ENCODE results near the gene MSRB1.

MSRB1 gene

GRCh38 chr16:1895949-1896675 is 46.9 kb downstream of the MSRB1 start:
- no peak for DNase-seq

- DNase-seq: no peak
These were observed 47.9 kb downstream of the MSRB1 start for GRCh38 chr16:1895068-1895467.

GRCh38 chr16:1890708-1891050 is 52.3 kb downstream of the MSRB1 start:
- DNase-seq: no peak

GRCh38 chr16:1890024-1890707 is 52.8 kb downstream of the MSRB1 start:
- DNase-seq: no peak
